Fibroblast of the aortic adventitia (primary cell): ENCODE measurements around the gene PSPH. TPM values are rescaled to one million over a fixed set of nuclear protein-coding genes. Genes with fewer than 3 reads are reported as not detected.
A peak's percentile ranks its signal among the peaks of the same experiment; 100 is the strongest.
"Not testable (repeated sequence)": the region's sequence is repeated elsewhere in the genome, so short reads cannot be mapped to it uniquely, and the experiment has no call there.

Source experiments
- DNase-seq: peaks from one replicate; pipeline ENCODE4 v3.0.0-alpha.2; 2010; ENCODE audit warnings: low read depth
- H3K4me3 ChIP-seq: 2 replicates; pipeline ENCODE4 v1.5.1; 2011; ENCODE audit warnings: low read depth, mild to moderate bottlenecking, control low read depth, low read length, moderate library complexity
- CTCF ChIP-seq: IDR thresholded peaks from 2 replicates; pipeline ENCODE4 v1.5.1; 2011; ENCODE audit warnings: mild to moderate bottlenecking, low read length, control low read depth, inconsistent platforms; ENCODE audit not compliant: insufficient read depth
- total RNA-seq: library from RNA; depleted of rRNA; stranded (reverse); fragments of >200 nt; gene quantifications from 2 replicates; pipeline ENCODE4 v1.2.3, GENCODE V29; 2012; ENCODE audit warnings: low replicate concordance

The PSPH gene
- total RNA-seq, 1 donor: 84.3 TPM

- TF ChIP-seq CTCF: no peak
- peak overlapping the region; percentile 6 for H3K4me3 ChIP-seq
- no peak for DNase-seq
Measured at GRCh38 chr7:56053379-56053778, 2.1 kb upstream of the PSPH start.

- TF ChIP-seq CTCF: no peak
- H3K4me3 ChIP-seq: peak overlapping the region; percentile 92
- DNase-seq: no peak
Measured at GRCh38 chr7:56051053-56051338, 248 bp downstream of the PSPH start.

- not testable (repeated sequence) for H3K4me3 ChIP-seq, DNase-seq
Measured at GRCh38 chr7:56048763-56049162, 2.5 kb downstream of the PSPH start.

GRCh38 chr7:56048245-56048644, 3.0 kb downstream of the PSPH start:
- TF ChIP-seq CTCF: no peak
- no peak overlapping the region for H3K4me3 ChIP-seq
- no peak for DNase-seq

- not testable (repeated sequence) for H3K4me3 ChIP-seq
- DNase-seq: peak; percentile 72
Measured at GRCh38 chr7:56047446-56048116, 3.7 kb downstream of the PSPH start.

GRCh38 chr7:56046721-56047445, 4.4 kb downstream of the PSPH start:
- TF ChIP-seq CTCF: no peak
- H3K4me3 ChIP-seq: no peak overlapping the region
- peak; percentile 98 for DNase-seq

GRCh38 chr7:56045758-56046157, 5.5 kb downstream of the PSPH start:
- DNase-seq, H3K4me3 ChIP-seq: not testable (repeated sequence)

- no peak for DNase-seq
- TF ChIP-seq CTCF: no peak
- H3K4me3 ChIP-seq: no peak overlapping the region
Measured at GRCh38 chr7:56040730-56041129, 10.5 kb downstream of the PSPH start.
